ENCODE data around the gene SLC35E1. TPM values are rescaled to one million over a fixed set of nuclear protein-coding genes. Genes with fewer than 3 reads are reported as not detected.

SLC35E1 gene
- total and polyA plus RNA-seq, 2 experiments from 2014 or later: 17.0 to 30.3 TPM

- no peak for TF ChIP-seq ZNF462 (CRISPR knock-in tag; IDR thresholded peaks at IDR 0.05)
- TF ChIP-seq REST (IDR thresholded peaks at IDR 0.05; ENCODE audit: unreplicated experiment): no peak
- no peak for TF ChIP-seq JUNB (IDR thresholded peaks at IDR 0.05; ENCODE audit: unreplicated experiment)
- no peak for TF ChIP-seq EZH2phosphoT487 (IDR thresholded peaks at IDR 0.05; ENCODE audit: unreplicated experiment)
- no peak for TF ChIP-seq CTCF (conservative IDR thresholded peaks at IDR 0.05; ENCODE audit: low read depth in 2 of 2)
- no peak for TF ChIP-seq POLR2AphosphoS5 (IDR thresholded peaks at IDR 0.05; ENCODE audit: low read depth)
- TF ChIP-seq NANOG (IDR thresholded peaks at IDR 0.05; ENCODE audit: borderline replicate concordance): no peak
These were observed 30.9 kb upstream of the SLC35E1 start (continued) for GRCh38 chr19:16603090-16603489.
